Measurements from ENCODE around the gene SCFD2. TPM values are rescaled to one million over a fixed set of nuclear protein-coding genes. Genes with fewer than 3 reads are reported as not detected.

SCFD2 gene
- polyA plus RNA-seq, 2 of the 4 experiments (the other 2 are of a cell fraction): 7.6 to 10.8 TPM

- no peak for FAIRE-seq
- ATAC-seq: no peak
- no peaks in the 10 kb centered on the region for H3K4me1 ChIP-seq
- no peak for DNase-seq (ENCODE audit: low read depth in 1 of 2, low spot score in 1 of 2)
- H3K27ac ChIP-seq: no peak overlapping the region
- 86% methylated on average over 1 of the region's 1 CpG for WGBS (ENCODE audit: missing lambda C conversion rate)
- ChIA-PET CTCF (no interaction called here), POLR2A (no interaction called here)
- TF ChIP-seq NPAS2 (CRISPR knock-in tag; IDR thresholded peaks at IDR 0.05; ENCODE audit: borderline replicate concordance) (no peak), CHD4 (IDR thresholded peaks at IDR 0.05; ENCODE audit: borderline replicate concordance) (no peak), MAFK (IDR thresholded peaks at IDR 0.05; ENCODE audit: partially characterized antibody) (no peak), CTCF (IDR thresholded peaks at IDR 0.05) (no peak), FOXS1 (CRISPR knock-in tag; IDR thresholded peaks at IDR 0.05) (no peak), PHF8 (IDR thresholded peaks at IDR 0.05; ENCODE audit: borderline replicate concordance, low read depth) (no peak), TP53 (CRISPR knock-in tag; IDR thresholded peaks at IDR 0.05) (no peak), MAX (IDR thresholded peaks at IDR 0.05) (no peak), HMGXB4 (CRISPR knock-in tag; IDR thresholded peaks at IDR 0.05; ENCODE audit: borderline replicate concordance) (no peak), FOSL2 (IDR thresholded peaks at IDR 0.05) (no peak), FOSL2 (CRISPR knock-in tag; IDR thresholded peaks at IDR 0.05) (no peak), RNF2 (IDR thresholded peaks at IDR 0.05; ENCODE audit: borderline replicate concordance, low read depth) (no peak), TFCP2L1 (CRISPR knock-in tag; IDR thresholded peaks at IDR 0.05) (no peak), RFX5 (IDR thresholded peaks at IDR 0.05) (no peak), JUN (IDR thresholded peaks at IDR 0.05) (no peak), EP300 (IDR thresholded peaks at IDR 0.05) (no peak)
- H3K4me2 ChIP-seq: no peak overlapping the region
- no peak overlapping the region for H3K4me3 ChIP-seq
- no peaks in the 10 kb centered on the region for H3K9me3 ChIP-seq
These were observed 271.8 kb downstream of the SCFD2 start for GRCh38 chr4:53094040-53094439.

DNA sequence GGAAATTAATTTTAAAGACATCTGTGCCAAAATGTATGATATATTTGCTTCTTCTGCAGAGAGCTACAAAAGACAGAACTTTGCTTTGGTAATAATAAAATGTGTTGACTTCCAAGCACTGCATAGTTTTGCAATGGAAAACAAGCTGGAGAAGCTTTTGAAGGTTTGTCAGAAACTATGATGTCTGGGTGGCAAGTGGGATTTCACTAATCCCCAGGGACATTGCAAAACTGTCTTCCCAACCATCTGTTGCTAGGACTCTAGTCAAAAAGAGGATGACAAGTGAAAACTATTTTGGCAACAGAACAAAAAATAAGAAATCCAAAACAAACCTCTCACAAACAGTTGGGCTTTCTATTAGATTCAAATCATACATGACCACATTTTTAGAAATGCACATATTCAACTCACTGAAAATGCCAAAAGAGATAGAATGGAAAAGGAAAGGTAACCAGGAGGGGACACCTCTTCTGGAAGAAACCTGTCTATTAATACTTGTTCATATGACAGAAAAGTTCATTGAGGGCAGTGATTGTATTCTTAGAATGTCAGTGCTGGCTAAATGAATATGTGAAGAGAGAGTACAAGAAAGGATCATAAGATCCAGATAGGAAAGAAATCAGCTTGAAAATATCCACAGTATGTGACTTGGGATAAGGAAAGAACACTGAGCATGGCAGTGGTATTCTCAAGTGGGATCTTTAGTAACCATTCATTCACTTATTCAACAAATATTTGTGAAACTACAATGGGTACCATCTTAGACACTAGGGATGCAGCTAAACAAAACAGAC is 275.7 kb downstream of the SCFD2 start:
- Histone ChIP-seq H3K27ac (no peak overlapping the region), H3K4me2 (no peak overlapping the region), H3K9me3 (no peaks in the 10 kb centered on the region), H3K4me3 (no peak overlapping the region), H3K4me1 (no peaks in the 10 kb centered on the region)
- TF ChIP-seq ELK1 (IDR thresholded peaks at IDR 0.05; ENCODE audit: low read depth, low read length) (no peak), CEBPB (IDR thresholded peaks at IDR 0.05) (no peak), ZNF302 (CRISPR knock-in tag; IDR thresholded peaks at IDR 0.05) (no peak), HOXB5 (CRISPR knock-in tag; IDR thresholded peaks at IDR 0.05) (no peak), CBX8 (IDR thresholded peaks at IDR 0.05) (no peak), NPAS2 (CRISPR knock-in tag; IDR thresholded peaks at IDR 0.05; ENCODE audit: borderline replicate concordance) (no peak), HOXB13 (CRISPR knock-in tag; IDR thresholded peaks at IDR 0.05; ENCODE audit: low read depth) (no peak), TP53 (CRISPR knock-in tag; IDR thresholded peaks at IDR 0.05) (no peak), HOXA7 (CRISPR knock-in tag; IDR thresholded peaks at IDR 0.05) (no peak), EP300 (IDR thresholded peaks at IDR 0.05) (no peak), ESRRA (IDR thresholded peaks at IDR 0.05; ENCODE audit: borderline replicate concordance, low read length) (no peak)
- TF ChIP-seq, protein P1, sequence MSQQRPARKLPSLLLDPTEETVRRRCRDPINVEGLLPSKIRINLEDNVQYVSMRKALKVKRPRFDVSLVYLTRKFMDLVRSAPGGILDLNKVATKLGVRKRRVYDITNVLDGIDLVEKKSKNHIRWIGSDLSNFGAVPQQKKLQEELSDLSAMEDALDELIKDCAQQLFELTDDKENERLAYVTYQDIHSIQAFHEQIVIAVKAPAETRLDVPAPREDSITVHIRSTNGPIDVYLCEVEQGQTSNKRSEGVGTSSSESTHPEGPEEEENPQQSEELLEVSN (IDR thresholded peaks at IDR 0.05; ENCODE audit: borderline replicate concordance, low read depth): no peak
- ChIA-PET POLR2A (no interaction called here), CTCF (no interaction called here)
- ATAC-seq (no peak), DNase-seq (ENCODE audit: low read depth in 1 of 2, low spot score in 1 of 2) (no peak), FAIRE-seq (no peak)
